GM18519 (cell line): ENCODE measurements around the gene TRIM2.
"Not testable (repeated sequence)": the region's sequence is repeated elsewhere in the genome, so short reads cannot be mapped to it uniquely, and the experiment has no call there.

Experiments
- ATAC-seq: cut with Tn5 transposase; IDR thresholded peaks from one replicate; pipeline ENCODE4 v1.9.1; 2021; ENCODE audit warnings: mild to moderate bottlenecking, moderate library complexity; ENCODE audit not compliant: unreplicated experiment, low FRiP score

TRIM2 gene

GRCh38 chr4:153186046-153186728 is 18.1 kb upstream of the TRIM2 start:
- no peak for ATAC-seq

GRCh38 chr4:153189016-153189801 is 15.0 kb upstream of the TRIM2 start:
- ATAC-seq: no peak

- ATAC-seq: no peak
These were observed 12.4 kb upstream of the TRIM2 start for GRCh38 chr4:153191795-153192363.

GRCh38 chr4:153197301-153197700 is 6.9 kb upstream of the TRIM2 start:
- ATAC-seq: no peak

GRCh38 chr4:153198719-153199118 is 5.5 kb upstream of the TRIM2 start:
- no peak for ATAC-seq

GRCh38 chr4:153203746-153204145 is 497 bp upstream of the TRIM2 start:
- not testable (repeated sequence) for ATAC-seq

GRCh38 chr4:153204728-153205648 is 745 bp downstream of the TRIM2 start:
- peak; percentile 36 for ATAC-seq

GRCh38 chr4:153205757-153206156 is 1.5 kb downstream of the TRIM2 start:
- no peak for ATAC-seq

- ATAC-seq: no peak
These were observed 2.3 kb downstream of the TRIM2 start for GRCh38 chr4:153206534-153206933.

GRCh38 chr4:153207027-153207426 is 2.8 kb downstream of the TRIM2 start:
- ATAC-seq: no peak

GRCh38 chr4:153207567-153207966 is 3.3 kb downstream of the TRIM2 start:
- ATAC-seq: no peak

- no peak for ATAC-seq
These were observed 5.2 kb downstream of the TRIM2 start for GRCh38 chr4:153209410-153209809.

- no peak for ATAC-seq
These were observed 6.5 kb downstream of the TRIM2 start for GRCh38 chr4:153210727-153211126.

- ATAC-seq: no peak
These were observed 7.9 kb downstream of the TRIM2 start for GRCh38 chr4:153211986-153212728.

- ATAC-seq: no peak
These were observed 8.5 kb downstream of the TRIM2 start for GRCh38 chr4:153212736-153213135.

GRCh38 chr4:153215921-153216320 is 11.7 kb downstream of the TRIM2 start:
- no peak for ATAC-seq

- no peak for ATAC-seq
These were observed 12.3 kb downstream of the TRIM2 start for GRCh38 chr4:153216546-153216945.

- peak; percentile 59 for ATAC-seq
These were observed 13.2 kb downstream of the TRIM2 start for GRCh38 chr4:153217440-153217839.

GRCh38 chr4:153218961-153219360 is 14.7 kb downstream of the TRIM2 start:
- ATAC-seq: no peak
